ENCODE results near the gene SRMS.

The SRMS gene

DNA sequence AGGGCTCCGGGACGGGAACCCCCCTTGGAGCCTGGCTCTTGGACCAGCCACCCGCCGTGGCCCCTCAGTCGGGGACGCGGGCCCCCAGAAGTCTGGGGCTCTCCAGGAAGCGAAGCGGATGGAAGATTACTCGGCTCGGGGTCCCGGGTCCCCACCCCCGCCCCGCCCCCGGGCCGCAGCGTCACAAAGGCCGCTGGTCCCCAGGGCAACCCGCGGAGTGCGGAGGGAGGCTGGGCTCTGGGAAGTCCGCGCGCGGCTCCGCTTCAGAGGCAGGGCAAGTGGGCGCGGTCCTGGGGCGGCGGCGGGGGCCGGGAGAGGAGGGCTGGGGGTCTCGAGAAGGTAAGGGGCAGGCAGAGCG is 6.4 kb upstream of the SRMS start, which contains the start of gene FNDC11:
FNDC11 (plus strand) TSS at position 227 of the 358 bp plus-strand sequence. CDS start 1,505 bp downstream, outside the sequence.
- in situ Hi-C loops (cut with HindIII; ENCODE audit: low sequenced_read_pairs) = no loop called here

DNA sequence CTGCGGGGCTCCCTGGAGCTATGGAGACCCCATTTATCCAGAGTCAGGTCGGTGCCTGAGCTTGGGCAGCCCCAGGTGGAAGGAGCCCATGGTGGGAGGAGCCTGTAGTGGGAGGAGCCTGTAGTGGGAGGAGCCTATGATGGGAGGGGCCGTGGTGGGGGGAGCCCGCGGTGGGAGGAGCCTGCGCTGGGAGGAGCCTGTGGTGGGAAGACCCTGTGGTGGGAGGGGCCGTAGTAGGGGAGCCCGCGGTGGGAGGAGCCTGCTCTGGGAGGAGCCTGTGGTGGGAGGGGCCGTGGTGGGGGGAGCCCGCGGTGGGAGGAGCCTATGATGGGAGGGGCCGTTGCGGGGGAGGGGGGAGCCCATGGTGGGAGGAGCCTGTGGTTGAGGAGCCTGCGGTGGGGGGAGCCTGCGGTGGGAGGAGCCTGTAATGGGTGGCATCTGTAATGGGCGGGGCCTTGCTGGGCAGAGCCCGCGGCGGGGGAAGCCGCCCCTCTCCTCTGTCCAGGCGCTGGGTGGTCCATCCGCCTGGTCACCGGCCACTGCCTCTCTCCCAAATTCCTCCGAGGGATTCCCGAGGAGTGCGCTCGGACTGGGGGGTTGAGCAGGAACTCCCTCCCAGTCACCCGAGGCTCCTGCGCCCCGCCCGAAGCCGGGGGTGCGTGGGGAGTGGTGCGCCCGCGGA is 5.8 kb upstream of the SRMS start:
- in situ Hi-C loops (cut with HindIII; ENCODE audit: low sequenced_read_pairs) = no loop called here

DNA sequence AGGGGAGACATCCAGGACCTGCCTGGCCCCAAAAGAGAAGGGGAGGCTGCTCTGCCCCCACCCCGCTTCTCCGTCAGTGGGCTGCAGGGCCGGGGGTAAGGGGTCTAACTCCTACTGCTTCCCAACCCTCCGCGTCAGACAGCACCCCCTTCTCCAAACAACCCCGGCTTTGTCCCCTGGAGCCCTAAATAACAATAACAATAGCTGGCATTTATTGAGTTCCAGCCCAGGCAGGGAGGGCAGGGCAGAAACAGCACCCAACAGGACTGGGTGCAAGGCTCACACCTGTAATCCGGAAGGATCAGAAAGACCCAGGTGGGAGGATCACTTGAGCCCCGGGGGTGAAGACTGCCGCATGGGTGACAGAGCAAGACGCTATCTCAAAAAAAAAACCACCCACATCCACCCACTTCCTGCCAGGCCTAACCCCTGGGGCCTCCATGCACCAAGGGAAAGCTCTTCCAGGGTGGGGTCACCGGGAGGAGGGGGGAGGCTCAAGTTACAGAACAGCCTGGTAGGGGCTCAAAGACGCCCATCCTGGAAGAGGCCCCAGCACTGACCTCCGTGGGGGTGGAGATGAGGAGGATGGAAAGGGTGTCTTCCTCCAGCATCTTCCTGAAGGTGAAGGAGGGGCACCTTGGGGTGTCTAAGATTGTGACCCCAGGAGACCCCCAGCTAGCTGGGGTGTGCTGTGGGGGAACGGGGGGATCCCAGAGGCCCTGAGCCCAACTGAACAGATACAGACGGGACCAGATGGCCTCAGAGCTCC is 5.1 kb upstream of the SRMS start:
- in situ Hi-C loops (cut with HindIII; ENCODE audit: low sequenced_read_pairs) = no loop called here

DNA sequence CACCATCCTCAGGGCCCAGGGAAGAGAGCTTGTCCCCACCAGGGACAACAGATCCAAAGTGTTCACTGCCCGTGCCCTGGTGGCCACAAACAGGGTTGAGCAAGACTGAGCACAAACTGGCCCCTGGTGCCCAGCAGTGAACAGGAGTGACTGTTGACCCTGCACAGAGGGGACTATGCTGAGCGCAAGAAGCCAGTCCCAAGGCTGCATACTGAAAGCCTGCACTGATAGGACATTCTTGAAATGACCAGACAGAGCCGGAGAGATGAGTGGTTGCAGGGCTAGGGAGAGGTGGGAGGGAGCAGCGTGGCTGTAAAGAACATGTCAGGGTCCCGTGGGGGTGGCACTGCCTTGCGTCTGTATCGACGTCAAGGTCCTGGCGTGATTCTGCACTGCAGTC is 3.5 kb upstream of the SRMS start:
- in situ Hi-C loops (cut with HindIII; ENCODE audit: low sequenced_read_pairs) = no loop called here

DNA sequence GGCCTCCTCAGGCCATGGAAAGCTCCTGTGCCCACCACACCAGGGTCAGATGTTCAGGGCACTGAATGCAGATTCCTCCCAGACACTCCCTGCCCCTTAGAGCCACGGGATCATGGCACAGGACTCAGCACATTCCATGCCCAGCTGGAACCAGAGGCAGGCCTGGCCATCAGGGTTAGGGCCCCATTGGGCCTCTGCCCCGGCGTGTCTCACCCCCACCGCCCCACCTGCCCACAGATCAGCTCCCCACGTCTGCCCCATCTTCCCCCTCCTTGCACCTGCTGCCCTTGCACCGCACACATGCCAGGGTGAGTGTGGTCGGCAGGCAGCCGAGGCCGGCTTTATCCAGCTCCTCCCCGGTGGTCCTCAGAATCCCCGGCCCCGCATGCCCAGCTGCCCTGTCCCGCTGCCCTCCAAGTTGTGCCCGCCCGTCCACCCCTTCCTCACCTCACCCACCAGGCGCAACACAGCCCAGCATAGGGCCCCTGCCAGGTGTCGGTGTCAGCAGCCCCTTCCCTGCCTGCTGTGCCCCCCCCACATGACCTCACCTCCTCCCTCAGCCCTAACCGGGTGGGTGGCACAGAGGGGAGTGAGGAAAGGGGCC is 2.2 kb upstream of the SRMS start:
- in situ Hi-C loops (cut with HindIII; ENCODE audit: low sequenced_read_pairs) = no loop called here

DNA sequence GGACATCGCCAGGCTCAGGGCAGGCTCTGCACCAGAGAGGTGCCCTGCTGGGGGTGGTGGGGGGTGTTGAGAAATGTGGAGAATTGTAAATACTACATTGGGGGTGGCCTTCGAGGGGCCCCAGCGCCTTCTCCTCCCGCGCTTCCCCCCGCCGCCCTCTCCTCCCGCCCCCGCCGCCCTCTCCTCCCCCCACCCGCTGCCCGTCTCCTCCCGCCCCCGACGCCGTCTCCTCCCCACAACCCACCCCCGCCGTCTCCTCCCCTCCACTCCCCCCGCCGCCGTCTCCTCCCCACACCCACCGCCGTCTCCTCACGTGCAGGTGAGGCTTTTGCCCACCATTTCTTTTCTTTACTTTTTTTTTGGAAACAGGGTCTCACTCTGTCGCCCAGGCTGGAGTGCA is 1.5 kb upstream of the SRMS start:
- in situ Hi-C loops (cut with HindIII; ENCODE audit: low sequenced_read_pairs) = no loop called here

DNA sequence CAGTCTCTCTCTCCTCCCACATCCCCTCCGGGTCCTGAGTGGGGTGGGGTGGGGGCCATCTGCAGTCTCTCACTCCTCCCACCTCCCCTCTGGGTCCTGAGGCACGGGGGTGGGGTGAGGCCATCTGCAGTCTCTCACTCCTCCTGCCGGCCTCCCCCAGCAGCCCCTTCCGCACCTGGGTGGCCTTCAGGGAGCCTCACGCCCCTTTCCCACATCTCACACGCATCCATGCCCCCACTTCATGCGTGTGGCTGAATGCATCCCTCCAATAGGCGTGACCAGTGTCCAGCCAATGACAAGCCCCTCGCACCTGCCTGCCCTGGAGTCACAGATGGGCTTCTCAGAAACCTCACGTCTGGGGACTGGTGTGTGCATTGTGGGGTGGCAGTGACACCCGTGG is 993 bp upstream of the SRMS start:
- in situ Hi-C loops (cut with HindIII; ENCODE audit: low sequenced_read_pairs) = no loop called here

DNA sequence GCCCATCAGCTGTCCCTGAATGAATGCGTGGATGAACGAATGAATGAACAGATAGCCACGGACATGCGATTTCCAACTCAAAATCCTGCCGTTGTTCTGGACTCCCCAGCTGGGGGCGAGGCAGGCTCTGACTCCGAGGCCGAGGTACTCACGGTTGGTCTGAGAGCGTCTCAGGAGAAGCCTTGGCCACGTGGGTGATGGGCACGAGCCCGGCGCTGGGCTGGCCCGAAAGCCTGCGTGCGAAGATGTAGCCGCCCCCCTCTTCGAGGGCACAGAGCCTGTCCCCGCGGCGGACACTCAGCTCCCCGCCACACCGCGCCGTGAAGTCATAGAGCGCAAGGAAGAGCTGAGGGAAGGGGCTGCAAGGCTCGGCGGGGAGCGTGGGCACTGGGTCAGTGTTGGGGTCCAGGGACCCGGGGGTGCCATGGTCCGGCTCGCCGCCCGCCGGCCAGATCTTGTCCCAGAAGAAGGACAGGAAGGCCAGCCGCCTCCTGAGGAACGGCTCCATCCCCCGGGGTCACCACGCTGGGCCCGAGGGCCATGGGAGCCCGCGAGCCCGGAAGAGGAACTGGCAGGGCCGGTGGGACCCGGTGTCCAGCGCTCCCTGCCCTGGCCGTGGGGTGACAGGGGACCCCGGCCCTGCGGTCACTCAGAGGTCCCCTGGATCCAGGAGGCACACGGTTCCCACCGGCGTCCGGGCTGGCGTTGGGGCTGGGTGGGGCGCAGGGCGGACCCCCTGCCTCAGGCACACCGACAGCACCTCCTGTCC is 409 bp downstream of the SRMS start:
- in situ Hi-C loops (cut with HindIII; ENCODE audit: low sequenced_read_pairs) = no loop called here

DNA sequence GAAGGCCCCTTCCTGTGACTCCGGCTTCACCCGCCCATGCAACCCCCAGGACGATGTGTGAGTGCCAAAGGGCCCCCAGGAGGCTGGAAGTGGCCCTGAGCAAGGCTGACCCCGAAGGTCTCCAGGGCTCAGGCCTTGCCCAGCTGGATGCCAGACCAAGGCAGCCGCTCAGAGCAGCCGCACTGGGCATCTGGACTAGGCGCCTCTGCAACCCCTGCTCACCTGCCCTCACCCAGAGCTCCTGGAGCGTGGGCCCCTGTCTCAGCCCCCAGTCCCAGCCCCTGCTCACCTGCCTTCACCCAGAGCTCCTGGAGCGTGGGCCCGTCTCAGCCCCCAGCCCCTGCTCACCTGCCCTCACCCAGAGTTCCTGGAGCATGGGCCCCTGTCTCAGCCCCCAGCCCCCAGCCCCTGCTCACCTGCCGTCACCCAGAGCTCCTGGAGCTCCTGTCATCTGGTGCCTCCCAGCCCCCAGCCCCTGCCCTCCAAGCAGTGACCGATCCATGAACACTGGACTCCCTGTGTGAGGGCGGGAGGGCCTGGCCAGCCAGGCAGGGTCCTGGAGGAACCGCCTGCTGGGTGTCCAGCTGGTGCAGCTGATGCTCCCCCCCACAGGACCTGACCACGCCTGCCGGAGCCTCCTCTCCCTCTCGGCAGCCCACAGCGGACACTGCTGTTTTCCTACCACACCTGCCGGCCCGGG is 1.1 kb downstream of the SRMS start:
- in situ Hi-C loops (cut with HindIII; ENCODE audit: low sequenced_read_pairs) = no loop called here

DNA sequence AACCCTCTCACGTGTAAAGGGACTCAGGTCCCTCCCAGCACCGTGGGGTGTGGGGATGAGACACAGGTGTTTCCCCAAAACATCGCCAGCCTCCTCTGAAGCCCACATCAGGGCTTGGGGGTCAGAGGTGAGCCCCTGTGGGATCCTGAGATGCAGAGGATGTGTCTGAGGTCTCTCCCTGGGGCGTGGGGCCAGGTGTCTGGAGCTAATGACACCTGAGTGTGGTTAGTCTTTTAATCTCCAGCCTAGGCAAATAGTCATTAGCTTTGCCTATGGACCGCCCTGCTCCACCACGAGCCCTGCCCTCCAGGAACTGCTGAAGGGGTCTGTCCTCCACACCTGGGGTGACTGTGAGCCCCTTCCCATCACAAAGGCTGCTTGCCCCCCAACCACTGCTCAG is 1.7 kb downstream of the SRMS start:
- in situ Hi-C loops (cut with HindIII; ENCODE audit: low sequenced_read_pairs) = no loop called here

DNA sequence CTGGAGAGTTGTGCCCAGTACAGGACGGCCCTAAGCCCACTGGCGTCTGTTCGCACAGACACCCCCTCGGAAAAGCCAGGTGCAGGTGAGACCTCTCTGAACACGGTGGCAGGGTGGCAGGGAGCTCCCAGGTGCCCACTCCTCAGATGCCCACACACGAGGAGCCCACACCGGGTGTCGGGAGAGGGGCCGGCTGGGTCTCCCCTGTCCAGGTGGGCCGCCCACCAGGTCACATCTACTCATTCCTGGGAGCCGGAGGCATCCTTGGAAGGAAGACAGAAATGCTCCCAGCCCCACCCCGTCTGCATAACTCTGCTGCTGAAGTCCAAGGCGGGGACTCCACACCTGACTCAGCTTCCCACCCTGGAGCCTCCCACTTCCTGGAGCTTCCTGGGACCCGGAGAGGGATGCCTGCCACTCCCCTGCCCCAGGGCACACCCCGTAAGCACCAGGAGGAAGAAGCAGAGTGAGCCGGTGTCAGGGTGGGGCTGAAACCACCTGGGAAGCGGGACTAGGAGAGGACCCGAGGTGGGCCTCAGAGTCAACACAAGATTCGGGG is 2.5 kb downstream of the SRMS start:
- in situ Hi-C loops (cut with HindIII; ENCODE audit: low sequenced_read_pairs) = no loop called here

DNA sequence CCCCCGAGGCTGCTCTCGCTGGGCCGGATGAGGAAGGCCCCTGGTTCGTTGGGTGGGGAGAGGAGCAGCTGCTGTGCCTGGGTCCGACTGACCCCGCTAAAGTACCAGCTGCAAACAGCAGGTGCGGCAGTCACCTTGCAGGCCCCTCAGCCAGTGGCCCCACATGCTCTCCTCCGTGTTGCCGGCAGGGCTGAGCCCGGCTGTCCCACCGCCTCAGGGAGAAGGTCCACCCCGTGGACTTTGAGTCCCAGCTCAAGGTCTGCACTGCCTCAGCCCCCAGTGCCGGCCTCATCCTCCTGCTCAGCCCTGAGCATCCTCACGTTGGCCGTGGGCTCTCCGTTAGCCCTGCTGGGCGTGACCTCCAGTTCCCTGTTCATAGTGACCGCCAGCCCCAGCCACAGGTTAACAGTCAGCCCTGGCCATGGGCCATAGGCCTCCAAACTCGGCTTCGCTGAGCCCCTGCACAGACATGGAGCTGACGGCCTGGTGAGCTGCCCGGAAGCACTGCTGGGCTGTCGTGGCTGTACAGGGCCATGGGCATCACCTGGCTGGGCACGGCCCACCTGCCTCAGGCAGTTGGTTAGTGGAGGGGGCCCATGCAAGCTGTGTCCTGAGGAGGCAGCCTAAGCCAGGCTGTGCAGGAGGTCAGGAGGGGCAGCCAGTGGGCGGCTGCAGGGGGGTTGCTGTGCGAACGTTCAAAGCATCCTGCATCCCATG is 3.1 kb downstream of the SRMS start:
- in situ Hi-C loops (cut with HindIII; ENCODE audit: low sequenced_read_pairs) = no loop called here

DNA sequence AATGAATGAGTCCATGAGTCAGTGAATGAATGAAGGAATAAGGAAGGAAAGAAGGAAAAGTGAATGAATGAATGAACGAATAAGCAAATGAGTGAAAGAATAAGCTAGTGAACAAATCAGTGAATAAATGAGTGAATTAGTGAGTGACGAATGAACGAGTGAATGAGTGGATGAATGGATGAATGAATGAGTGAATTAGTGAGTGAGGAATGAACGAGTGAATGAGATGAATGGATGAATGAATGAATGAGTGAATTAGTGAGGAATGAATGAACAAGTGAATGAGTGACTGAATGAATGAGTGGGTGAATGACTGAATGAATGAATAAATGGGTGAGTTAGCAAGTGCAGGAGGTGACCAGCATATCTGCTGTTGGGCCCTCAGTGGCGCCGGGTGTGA is 3.8 kb downstream of the SRMS start:
- in situ Hi-C loops (cut with HindIII; ENCODE audit: low sequenced_read_pairs) = no loop called here

DNA sequence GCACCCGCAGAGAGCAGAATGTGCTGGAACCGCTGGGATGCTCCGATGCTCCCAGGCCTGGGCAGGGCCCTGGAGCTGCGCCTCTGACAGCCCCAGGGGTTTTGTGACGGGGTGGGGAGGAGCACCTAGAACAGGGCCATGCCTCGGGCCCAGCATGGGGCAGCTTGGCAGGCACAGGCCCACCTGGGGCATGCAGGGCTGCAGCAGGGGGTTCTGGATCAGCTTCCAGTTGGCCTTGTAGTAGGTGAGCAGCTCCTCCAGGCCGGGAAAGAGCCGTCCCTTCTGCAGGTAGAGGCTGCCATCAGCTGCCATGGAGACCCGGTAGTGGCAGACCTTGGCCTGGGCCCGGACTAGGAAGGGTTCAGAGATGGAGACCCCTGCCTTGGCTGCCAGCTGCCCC is 4.4 kb downstream of the SRMS start:
- in situ Hi-C loops (cut with HindIII; ENCODE audit: low sequenced_read_pairs) = no loop called here

DNA sequence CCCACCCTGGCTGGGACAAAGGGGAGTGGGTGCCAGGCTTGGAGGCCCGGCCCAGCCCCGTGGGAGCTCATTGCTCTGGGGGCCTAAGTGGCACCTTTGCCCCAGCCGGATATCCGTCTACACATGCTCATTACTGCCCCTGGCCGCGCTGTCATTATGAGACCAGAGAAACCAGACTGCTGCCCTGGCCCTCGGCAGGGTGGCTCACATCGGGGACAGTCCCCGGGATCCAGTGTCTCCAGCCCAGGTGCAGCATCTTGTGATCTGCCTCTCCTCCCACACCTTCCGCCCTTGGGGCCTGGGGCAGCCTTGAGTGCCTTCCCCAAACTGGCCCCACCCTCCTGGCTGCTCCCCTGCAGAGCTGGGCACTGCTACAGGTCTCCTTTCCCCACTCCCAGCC is 4.9 kb downstream of the SRMS start:
- in situ Hi-C loops (cut with HindIII; ENCODE audit: low sequenced_read_pairs) = no loop called here

DNA sequence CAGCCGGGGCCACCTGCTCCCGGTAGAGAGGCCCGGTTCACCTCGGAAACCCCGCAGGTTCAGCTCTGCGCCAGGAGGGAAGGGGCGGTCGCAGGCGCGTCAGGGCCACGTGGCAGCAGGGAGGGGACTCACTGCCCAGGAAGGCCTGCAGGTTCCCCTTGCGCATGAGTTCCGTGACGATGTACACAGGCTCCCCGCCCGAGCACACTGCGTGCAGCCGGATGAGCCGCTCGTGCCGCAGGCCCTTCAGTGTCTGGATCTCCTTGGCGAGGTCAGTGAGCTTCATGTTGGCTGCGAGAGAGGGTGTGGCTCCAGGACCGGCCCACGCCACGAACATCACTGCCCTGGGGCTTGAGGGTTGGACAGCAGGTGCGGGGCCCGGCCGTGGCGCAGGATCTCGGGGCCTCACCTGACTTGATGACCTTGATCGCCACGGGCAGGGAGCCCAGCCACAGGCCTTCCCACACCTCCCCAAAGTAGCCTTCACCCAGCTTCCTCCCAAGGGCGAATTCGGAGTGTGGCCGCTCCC is 5.5 kb downstream of the SRMS start:
- in situ Hi-C loops (cut with HindIII; ENCODE audit: low sequenced_read_pairs) = no loop called here

DNA sequence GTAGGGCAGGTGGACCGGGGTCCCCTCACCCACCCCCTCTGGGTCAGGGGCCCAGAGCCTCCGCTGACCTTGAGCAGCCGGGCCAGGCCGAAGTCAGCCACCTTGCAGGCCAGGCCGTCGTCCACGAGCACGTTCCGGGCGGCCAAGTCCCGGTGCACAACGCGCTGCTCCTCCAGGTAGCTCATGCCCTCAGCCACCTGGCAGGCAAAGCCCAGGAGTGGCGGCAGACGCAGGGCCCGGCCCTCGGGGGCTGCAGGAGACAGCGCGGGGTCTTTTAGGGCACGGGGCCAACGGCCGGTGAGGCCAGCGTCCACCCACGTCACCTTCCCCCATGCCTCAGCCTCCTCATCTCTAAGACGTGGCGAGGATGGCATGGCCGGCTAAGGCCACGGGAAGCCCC is 6.2 kb downstream of the SRMS start:
- in situ Hi-C loops (cut with HindIII; ENCODE audit: low sequenced_read_pairs) = no loop called here

DNA sequence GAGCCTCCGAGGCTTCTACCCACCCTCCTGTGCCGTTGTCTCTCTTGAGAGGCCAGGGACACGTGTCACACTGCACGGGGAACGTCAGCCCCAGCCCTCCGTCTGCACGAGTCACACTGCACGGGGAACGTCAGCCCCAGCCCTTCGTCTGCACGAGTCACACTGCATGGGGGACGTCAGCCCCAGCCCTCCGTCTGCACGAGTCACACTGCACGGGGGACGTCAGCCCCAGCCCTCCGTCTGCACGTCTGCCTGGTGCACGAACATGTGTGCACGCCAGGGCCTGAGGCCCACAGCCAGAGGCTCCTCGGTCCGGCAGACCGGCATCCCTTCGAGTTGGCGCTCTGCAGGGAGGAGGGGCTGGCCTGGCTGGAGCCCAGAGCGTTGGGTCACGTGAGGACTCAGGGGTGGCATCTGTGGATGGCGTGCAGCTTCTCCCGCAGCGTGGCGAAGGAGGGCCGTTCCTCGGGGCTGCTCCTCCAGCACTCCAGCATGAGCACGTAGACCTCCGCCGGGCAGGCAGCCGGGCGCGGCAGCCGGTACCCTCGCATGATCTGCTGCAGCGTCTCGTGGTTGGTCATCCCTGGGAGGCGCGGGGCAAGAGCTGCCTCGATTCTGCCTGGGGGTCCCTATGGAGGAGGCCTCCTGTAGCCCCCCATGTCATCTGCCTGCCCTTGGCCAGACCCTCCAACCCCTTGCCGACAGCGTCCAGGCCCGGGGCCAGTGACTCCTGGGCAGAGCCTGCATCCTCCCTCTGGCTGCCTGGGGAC is 6.9 kb downstream of the SRMS start:
- in situ Hi-C loops (cut with HindIII; ENCODE audit: low sequenced_read_pairs) = no loop called here

Measured in endothelial cell of hepatic sinusoid (primary cell).